Measurements from ENCODE around the gene POLR2J2. TPM values are rescaled to one million over a fixed set of nuclear protein-coding genes. Genes with fewer than 3 reads are reported as not detected.
"Not testable (repeated sequence)": the region's sequence is repeated elsewhere in the genome, so short reads cannot be mapped to it uniquely, and the experiment has no call there.

The POLR2J2 gene
- total RNA-seq, 1 experiment from 2014 or later: 4.2 TPM

DNA sequence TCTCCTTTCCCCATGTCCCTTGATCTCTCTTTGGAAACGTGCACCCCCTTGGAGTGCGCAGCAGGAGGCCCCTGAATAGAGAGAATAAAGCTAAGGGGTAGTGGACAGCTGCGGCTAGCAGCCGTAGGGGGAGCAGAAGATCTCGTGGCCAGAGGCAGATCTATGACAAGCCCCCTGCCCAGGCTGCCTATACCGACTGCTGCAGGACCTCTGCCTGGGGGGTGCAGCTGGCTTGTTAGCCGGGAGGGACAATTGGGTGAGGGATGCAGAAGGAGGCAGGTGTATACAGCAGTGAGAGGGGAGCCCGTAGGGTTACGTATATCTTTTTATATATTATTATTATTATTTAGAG, 469 bp upstream of the POLR2J2 start:
- not testable (repeated sequence) for DNase-seq (ENCODE audit: low spot score)

DNA sequence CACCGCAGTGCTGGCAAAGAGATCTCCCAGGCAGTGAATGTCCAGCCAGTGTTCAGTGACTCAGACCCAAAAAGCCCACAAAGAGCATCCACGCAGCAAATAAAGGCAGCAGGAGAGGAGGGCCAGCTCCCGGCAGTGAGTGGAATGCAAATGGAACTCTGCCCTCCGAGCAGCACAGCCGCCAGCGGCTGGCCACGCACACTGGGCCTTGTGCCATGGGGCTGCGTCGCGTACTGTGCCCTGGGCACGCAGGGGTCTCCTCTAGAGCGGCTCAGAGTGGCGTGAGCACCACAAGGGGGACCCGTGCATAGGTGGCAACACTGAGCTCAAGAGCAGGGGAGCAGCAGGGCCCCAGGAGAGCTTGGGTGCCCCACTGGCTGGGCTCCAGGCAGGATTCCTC, 3.9 kb downstream of the POLR2J2 start:
- not testable (repeated sequence) for DNase-seq (ENCODE audit: low spot score)

DNA sequence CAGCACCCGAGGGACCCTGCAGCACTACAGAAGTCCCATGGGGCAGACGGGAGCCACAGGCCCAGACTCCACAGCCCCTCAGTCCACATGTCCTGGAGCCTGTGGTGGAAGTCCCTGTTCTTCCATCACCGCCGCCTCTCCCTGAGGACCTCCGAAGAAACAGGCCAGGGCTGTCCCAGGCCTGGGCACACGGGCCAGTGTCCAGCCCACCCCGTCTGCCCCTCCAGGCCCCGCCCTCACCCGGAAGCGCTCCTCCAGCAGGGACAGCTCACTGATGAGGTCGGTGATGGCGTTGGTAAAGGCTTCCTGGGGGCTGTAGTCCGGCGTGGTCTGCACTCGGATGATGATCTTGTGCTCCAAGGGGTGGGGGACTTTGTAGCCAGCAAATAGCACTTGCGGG, 4.6 kb downstream of the POLR2J2 start:
- DNase-seq (ENCODE audit: low spot score): not testable (repeated sequence)

DNA sequence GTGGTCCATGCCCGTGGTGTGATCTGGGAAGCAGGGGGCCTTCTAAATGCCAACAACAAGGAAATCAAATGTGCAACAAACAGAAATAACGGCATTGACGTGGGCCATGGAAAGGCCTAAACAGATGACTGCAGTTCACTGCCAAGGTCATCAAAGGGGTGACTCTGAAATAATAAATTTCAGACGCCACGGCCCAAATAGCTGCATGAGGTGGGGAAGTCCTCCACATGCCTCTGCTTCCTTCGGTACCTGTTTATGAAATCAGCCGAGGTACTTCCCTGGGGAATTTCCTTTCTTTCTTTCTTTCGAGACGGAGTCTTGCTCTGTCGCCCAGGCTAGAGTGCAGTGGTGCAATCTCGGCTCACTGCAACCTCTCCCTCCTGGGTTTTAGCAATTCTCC, 6.7 kb downstream of the POLR2J2 start:
- DNase-seq (ENCODE audit: low spot score): not testable (repeated sequence)

DNA sequence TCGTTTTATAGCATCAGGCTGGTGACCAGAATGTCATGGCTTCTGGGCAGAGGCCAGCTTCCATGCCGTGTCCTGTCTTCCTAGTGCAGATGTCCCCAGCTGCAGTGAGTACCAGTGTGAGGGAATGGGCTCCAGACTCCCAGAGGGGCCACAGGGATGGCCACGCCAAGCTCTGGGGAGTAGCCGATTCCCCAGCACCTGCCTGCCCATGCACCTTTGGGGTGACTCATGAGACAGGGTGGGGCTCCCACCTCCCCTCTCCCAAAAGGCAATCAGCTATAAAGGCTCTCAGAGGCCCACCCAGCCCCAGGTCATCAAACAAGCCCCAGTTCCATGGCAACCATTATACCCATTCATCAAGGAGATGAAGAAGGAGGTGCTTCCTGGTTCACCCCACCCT, 21.5 kb downstream of the POLR2J2 start, which contains the start of gene SPDYE2B:
Gene SPDYE2B (plus strand): TSS at position 396 of the 400 bp plus-strand sequence. CDS start 2,030 bp downstream, outside the sequence.
- DNase-seq (ENCODE audit: low spot score): not testable (repeated sequence)

DNA sequence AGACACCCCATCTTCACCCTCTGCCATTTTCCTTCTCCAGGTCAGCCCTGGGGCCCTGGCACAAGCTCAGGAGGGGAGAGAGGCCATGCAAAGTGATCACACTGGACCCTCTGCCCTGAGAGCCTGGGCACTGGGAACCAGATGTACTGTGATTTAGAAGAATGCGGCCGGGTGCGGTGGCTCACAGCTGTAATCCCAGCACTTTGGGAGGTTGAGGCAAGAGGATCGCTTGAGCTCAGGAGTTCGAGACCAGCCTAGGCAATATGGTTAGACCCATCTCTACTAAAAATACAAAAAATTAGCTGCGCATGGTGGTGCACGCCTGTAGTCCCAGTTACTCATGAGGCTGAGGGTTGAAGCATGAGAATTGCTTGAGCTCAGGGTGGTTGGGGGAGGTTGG, 23.6 kb downstream of the POLR2J2 start:
- DNase-seq (ENCODE audit: low spot score): not testable (repeated sequence)

DNA sequence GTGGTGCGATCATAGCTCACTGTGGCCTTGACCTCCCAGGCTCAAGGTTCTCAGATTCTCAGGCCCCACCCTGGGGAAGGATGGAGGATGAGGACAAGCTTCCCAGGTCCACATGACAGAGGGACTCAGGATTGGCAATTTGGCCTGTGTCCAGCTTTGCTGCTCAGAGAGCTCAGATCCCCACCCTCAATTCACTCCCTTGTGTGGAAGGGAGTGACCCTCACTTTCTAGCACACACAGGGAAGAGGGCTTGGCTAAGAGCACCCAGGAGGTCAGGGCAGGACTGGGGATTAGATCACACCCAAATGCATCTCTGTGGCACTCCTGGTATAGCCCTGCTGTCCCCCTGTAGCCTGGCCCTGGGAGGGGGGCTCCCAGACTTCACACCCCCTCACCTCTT, 28.1 kb downstream of the POLR2J2 start:
- DNase-seq (ENCODE audit: low spot score): not testable (repeated sequence)

DNA sequence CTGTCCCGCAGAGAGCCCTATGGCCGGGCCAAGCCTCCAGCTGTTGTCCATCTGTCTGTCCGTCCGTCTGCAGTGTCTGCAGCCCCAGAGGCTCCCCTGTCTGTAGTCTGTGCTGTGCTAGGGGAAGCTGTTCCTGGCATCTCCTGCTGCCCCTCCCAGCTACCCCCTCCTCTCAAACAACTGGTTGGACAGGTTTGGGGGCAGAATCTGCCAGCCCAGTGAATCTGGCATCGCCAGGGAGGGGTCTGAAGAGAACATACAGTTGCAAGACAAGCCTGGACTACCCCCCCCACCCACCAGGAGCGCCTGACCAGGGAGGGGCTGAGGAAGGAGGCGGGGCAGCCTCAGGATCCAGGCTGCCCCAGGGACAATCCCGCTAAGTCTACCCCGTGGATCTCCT, 28.8 kb downstream of the POLR2J2 start, which contains the start of gene UPK3BL1:
Gene UPK3BL1 (minus strand): TSS at position 101 of the 400 bp plus-strand sequence. CDS start 50 bp downstream, at position 51.
- DNase-seq (ENCODE audit: low spot score): not testable (repeated sequence)

DNA sequence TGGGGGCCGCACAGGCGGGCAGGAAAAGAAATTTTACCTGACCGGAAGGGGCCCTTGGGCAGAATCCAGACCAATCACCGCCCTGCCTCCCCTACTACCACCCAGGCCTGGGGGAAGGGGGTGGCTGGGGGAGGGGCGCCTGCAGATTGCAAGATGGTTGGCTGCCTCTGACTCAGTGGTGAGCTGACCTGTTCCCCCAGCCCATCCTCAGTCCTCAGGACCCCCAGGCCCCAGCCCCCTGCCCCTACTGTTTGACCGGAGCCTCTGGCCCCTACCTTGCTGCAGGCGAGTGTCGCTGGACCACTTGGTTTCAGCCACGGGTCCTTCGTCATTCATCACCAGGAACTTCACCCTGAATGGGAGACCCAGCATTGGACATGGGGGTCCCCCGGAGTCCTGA, 32.6 kb downstream of the POLR2J2 start:
- DNase-seq (ENCODE audit: low spot score): not testable (repeated sequence)

DNA sequence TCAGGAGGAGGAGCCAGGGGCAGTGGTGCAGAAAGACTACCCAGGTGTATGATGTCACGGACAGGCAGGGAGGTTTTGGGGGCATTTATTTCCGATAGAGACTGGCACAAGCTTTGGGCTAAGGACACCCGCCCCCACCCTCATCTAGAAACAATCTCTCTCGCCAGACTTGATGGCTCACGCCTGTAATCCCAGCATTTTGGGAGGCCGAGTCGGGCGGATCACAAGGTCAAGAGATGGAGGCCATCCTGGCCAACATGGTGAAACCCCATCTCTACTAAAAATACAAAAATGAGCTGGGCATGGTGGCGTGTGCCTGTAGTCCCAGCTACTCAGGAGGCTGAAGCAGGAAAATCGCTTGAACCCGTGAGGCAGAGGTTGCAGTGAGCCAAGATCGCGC, 34.5 kb downstream of the POLR2J2 start:
- DNase-seq (ENCODE audit: low spot score): not testable (repeated sequence)

DNA sequence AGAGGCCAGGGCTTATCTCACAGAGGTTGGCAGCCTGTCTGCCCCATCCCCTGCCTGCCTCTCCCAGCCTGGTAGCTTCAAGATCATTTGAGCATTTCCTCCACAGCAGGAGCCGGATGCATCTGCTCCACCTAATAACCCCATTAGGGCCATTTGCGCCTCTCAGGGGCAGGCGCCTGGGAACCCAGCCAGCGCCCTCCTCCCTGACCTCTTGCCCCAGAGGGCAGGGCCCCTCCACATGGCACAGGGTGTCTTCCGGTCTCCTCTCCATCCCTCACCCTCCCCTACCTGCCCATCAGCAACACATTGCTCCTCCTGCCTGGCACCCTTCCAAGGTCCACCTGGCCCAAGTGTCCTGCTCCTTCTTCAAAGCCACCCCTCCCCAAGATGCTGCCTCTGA, 36.1 kb downstream of the POLR2J2 start:
- not testable (repeated sequence) for DNase-seq (ENCODE audit: low spot score)

DNA sequence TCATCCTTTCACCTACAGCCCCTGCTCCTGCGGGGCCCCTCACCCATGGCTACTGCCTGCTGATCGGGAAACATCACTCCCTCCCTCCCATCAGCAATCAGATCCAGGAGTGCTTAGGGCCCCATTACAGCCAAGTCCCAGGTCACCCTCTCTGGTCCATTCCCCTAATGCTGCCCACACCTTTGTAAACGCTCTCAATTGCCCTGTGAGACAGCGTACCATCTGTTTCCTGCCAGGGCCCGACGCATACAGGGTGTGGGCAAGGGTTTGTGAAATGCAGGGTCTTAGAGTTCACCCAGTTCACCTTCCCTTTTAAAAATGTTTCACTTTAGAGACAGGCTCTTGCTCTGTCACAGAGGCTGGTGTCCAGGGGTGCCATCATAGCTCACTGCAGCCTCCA, 37.2 kb downstream of the POLR2J2 start:
- not testable (repeated sequence) for DNase-seq (ENCODE audit: low spot score)

DNA sequence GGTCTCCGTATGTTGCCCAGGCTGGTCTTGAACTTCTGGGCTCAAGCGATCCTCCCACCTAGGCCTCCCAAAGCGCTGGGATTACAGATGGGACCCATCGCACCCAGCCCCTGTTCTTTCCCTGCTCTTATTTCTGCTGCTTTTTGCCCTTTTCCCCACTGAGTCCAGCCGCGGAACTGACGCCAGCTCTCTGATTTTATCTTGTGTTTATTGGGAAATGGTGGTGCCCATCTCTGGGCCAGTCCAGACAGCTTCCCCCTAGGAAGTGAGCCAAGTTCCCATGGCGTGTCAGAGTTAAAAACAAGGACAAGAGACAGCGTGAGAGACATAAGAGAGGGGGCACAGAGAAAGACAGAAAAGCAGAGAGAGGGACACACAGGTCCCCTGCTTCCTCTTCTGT, 40.8 kb downstream of the POLR2J2 start:
- DNase-seq (ENCODE audit: low spot score): not testable (repeated sequence)

DNA sequence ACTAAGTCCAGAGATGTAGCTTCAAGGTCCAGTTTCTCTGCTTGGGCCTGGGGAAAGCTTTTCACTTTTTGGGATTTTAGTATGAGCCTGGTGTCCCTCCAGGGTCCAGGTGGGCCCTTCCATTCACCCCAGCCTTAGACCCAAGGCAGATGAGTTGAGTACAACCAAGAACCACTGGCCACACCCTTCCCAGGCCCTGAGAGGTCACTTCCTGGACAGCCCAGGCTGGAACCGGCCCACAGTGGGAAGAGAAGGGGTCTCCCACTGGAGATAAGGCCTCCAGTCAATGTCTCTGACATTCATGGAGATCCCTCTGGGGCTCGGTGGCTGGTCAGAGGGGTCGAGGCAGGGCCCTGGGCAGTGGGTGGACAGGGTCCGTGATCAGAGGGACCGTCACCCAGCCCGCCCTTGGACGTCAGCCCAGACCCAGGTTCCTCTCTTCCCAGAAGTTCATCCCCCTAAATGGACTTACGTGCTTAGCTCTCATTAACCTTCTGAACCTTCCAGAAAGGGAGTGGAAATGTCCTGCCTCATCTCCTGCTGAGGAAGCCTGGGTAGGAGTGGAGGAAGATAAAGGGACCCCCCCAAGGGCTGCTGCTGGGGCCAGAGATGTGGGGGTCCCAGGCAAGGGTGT, 44.1 kb downstream of the POLR2J2 start:
- not testable (repeated sequence) for DNase-seq (ENCODE audit: low spot score)

DNA sequence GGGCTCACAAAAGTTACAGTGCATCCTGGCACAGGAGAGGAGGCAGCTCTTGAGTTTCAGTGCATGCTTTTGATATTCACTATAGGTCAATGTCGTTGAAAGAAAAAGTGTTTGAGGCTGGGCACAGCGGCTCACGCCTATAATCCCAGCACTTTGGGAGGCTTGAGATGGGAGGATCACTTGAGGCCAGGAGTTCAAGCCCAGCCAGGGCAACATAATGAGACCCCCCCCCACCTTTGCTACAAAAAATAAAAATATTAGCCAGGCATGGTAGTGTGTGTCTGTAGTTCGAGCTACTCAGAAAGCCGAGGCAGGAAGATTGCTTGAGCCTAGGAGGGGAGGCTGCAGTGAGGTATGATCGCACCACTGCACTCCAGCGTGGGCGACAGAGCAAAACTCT, 53.3 kb downstream of the POLR2J2 start:
- DNase-seq (ENCODE audit: low spot score): not testable (repeated sequence)

DNA sequence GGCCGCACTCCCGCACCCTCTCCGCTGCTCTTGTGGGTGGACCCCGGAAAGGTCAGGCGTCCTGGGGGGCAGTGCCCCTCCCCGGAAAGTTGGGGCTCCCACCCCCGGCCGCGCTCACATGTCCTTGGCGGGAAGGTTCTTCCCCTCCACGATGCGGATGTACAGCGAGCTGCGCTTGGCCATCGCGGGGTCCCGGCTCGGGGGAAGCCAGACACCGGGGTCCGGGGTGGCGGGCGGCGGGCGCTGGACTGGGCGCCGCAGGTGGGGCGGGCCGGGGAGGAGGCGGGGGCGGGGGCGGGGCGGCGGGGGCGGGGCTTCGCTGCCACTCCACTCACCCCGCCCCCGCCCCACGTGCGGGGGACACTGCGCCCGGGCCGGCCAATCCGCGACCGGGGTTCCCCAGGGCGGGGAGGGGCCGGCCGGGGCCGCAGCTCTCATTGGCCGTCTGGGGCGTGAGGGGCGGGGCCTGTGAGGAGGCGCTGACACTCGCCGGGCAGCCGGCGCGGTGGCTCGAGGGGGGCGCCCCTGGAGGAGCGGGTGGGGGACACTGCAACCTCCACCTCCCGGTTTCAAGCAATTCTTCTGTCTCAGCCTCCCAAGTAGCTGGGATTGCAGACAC, 54.8 kb downstream of the POLR2J2 start, which contains the start of gene RASA4:
Gene RASA4 (minus strand): TSS at position 250 of the 619 bp plus-strand sequence. CDS start 67 bp downstream, at position 183.
- peak; percentile 1 for DNase-seq (ENCODE audit: low spot score)

Small RNA genes lying within 50 kb of the gene (small RNA-seq; reads per million reads assigned to genes)
- gene AC105052.3 (not detected), gene UPK3BL1 (not detected)

Other genes starting within 250 kb of the POLR2J2 start
- 37.4 and 39.8 TPM in 2 replicates for gene ORAI2, start 238.1 kb downstream of the POLR2J2 start, total RNA-seq (2014; rRNA removed; shearing (Covaris generic))
- 31.5 and 36.5 TPM in 2 replicates for gene ALKBH4, start 206.8 kb downstream of the POLR2J2 start, total RNA-seq (2014; rRNA removed; shearing (Covaris generic))
- 73.6 and 81.2 TPM in 2 replicates for gene LRWD1, start 206.7 kb downstream of the POLR2J2 start, total RNA-seq (2014; rRNA removed; shearing (Covaris generic))
- 96.9 and 101 TPM in 2 replicates for gene POLR2J, start 192.7 kb downstream of the POLR2J2 start, total RNA-seq (2014; rRNA removed; shearing (Covaris generic))
- gene RASA4B, start 153.9 kb downstream of the POLR2J2 start, total RNA-seq (2014; rRNA removed; shearing (Covaris generic)): 7.4 and 13.9 TPM in 2 replicates
- 11.1 and 15.2 TPM in 2 replicates for gene UPK3BL2, start 128.0 kb downstream of the POLR2J2 start, total RNA-seq (2014; rRNA removed; shearing (Covaris generic))
- gene SPDYE2, start 120.4 kb downstream of the POLR2J2 start, total RNA-seq (2014; rRNA removed; shearing (Covaris generic)): not detected in 2 replicates
- 35.1 and 38.6 TPM in 2 replicates for gene POLR2J3, start 99.1 kb downstream of the POLR2J2 start, total RNA-seq (2014; rRNA removed; shearing (Covaris generic))
- gene RASA4, start 54.9 kb downstream of the POLR2J2 start, total RNA-seq (2014; rRNA removed; shearing (Covaris generic)): 26.0 and 43.0 TPM in 2 replicates
- gene UPK3BL1, start 28.9 kb downstream of the POLR2J2 start, total RNA-seq (2014; rRNA removed; shearing (Covaris generic)): 39.8 and 44.1 TPM in 2 replicates
- not detected in 2 replicates for gene SPDYE2B, start 21.3 kb downstream of the POLR2J2 start, total RNA-seq (2014; rRNA removed; shearing (Covaris generic))
- gene FAM185A, start 77.3 kb upstream of the POLR2J2 start, total RNA-seq (2014; rRNA removed; shearing (Covaris generic)): 12.0 and 19.6 TPM in 2 replicates
- not detected in 2 replicates for gene LRRC17, start 241.3 kb upstream of the POLR2J2 start, total RNA-seq (2014; rRNA removed; shearing (Covaris generic))